HG03045 (cell line): ENCODE data around the gene ADCY10.

Experiments
- ATAC-seq: cut with Tn5 transposase; IDR thresholded peaks from one replicate; pipeline ENCODE4 v1.9.1; 2021; ENCODE audit warnings: mild to moderate bottlenecking, moderate library complexity; ENCODE audit not compliant: unreplicated experiment

Gene ADCY10

DNA sequence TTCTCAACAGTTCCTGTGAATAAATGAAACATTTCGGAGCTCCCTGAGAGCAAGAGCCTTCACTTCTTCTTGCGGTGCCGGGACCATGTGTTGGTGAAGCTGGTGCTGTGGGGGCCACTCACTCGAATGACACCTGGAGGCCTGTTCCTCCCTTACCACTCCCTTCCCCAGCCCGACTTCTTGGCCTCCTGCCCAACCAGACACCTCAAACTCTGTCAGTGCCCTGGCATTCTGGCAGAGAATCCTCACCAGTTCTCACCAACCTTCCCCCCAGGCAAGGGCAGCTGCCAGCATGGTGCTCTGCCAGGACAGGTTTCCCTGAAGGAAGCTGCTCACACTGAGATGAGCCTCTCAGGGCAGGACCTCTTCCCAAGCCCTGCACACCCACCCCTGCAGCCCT is 123.8 kb downstream of the ADCY10 start:
- ATAC-seq: no peak

- no peak for ATAC-seq
Observed at GRCh38 chr1:167789501-167789900, 124.4 kb downstream of the ADCY10 start.

- ATAC-seq: no peak
Observed at GRCh38 chr1:167786502-167786901, 127.4 kb downstream of the ADCY10 start.

- ATAC-seq: no peak
Observed at GRCh38 chr1:167784876-167785550, 128.9 kb downstream of the ADCY10 start.

DNA sequence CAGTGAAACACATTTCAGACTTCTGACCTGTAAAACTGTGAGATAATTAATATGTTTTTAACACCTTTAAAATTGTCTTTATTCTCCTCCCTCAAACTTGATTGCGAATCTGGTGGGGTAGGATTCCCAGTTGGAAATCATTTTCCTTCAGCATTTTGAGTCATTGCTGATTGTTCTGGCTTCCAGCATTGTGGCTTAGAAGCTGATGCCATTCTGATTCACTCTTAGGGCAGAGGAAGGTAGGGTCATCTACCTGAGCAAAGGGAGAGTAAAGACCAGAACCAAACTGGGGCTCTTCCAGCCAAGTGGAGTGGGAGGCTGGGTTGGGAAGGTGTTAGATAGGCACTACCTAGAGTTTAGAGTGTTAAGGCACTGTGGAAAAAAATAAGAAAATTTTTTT is 131.0 kb downstream of the ADCY10 start:
- no peak for ATAC-seq

- ATAC-seq: no peak
Observed at GRCh38 chr1:167781558-167781957, 132.4 kb downstream of the ADCY10 start.

- no peak for ATAC-seq
Observed at GRCh38 chr1:167777269-167777650, 136.7 kb downstream of the ADCY10 start.

DNA sequence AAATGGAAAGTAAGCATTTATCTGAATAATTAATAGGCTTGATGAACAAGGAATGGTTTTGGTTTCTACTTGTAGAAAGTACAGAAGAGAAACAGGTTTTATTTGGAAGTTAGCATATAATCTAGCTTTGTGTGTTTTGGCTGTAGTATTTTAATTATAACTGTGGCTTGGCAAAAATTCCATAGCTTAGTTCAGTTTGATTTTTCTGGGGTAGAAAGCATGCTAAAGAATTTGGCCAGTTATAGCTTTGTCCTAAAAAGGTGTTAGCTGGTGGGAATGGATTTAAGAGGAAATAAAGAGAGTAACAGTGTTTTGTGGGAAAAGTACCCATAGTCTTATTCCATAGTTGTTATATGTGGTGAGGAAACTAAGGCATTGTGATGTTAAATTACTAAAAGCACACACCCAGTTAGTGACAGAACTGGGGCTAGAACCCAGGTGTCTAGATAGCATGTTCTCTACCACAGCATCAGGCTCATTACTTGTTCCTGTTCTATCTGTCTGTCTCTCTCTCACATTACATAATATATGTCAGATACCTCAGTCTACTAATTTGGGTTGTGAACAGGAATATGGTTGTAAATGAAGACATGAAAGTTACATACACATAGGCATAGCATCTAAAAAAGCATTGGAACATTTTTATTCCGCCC is 137.2 kb downstream of the ADCY10 start:
- no peak for ATAC-seq

DNA sequence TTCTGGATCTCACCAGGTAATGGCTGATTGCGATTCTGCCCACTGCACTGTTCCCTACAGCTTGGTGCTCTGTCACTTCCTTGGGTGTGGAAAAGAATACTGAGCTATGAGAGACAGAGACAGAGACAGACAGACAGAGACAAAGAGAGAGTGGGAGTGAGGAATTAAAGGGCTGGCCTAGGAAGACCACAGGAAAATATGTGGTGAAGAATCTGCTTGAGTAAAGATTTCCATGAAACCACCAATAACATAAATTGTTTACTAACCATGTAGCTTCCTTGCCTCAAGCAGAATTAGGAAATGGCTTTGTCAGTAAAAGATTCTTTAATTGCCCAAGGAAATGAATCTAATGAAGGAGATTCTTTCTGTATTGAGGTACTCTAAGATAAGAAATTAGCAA is 137.8 kb downstream of the ADCY10 start:
- ATAC-seq: no peak

- ATAC-seq: no peak
Observed at GRCh38 chr1:167775178-167775577, 138.8 kb downstream of the ADCY10 start.

DNA sequence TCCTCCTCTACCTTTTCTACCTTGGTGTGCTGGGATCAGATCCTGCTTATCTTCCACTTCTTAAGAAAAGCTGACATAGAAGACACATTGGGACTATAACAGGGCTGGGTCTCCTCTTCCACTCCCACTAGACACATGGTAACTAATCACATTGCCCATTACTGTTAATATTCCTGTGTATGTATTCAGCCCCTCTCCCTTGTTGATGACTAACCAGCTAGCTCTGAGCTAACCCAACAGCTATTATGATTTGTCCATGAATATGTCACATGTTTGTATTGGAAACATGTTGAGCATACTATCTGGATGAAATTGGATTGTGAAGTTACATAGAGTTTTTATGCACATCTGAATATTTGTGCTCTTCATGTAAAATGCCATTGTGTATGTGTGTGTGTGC is 139.2 kb downstream of the ADCY10 start:
- no peak for ATAC-seq

DNA sequence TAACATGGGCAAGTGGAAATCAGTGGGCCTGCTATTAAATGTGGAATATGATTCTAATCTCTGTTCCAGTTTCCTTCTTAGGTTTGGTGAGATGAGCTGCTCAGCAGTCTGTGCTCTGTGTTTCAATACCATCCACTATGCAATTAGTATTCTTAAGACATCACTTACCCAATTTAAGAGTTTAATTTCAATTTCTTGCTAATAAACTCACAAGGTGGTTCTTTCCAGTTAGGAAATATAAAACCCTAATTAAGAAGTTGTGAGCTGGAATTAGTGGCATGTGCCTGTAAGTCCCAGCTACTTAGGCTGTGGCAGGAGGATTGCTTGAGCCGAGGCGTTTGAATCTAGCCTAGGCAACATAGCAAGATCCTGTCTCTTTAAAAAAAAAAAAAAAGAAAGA is 140.4 kb downstream of the ADCY10 start:
- ATAC-seq: no peak

DNA sequence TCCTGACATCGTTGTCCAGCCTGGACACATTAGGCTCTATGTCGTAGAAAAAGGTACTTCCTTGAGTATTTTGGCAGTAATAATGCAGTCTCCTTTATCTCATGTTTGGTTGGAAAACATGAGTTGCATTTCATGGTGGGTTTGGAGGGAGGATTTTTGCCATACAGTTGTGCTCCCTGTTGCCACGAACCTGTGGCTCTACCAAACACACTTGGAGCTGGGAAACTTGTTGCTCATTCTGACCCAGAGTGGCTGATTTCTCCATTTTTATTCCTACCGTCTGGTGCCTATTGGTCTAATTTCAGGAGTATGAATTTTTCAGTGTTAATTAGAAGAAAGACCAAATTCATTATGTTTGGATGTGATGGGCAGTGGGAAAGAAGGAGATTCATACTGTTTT is 141.5 kb downstream of the ADCY10 start:
- ATAC-seq: no peak

GRCh38 chr1:167770127-167770526 is 143.8 kb downstream of the ADCY10 start:
- ATAC-seq: no peak

DNA sequence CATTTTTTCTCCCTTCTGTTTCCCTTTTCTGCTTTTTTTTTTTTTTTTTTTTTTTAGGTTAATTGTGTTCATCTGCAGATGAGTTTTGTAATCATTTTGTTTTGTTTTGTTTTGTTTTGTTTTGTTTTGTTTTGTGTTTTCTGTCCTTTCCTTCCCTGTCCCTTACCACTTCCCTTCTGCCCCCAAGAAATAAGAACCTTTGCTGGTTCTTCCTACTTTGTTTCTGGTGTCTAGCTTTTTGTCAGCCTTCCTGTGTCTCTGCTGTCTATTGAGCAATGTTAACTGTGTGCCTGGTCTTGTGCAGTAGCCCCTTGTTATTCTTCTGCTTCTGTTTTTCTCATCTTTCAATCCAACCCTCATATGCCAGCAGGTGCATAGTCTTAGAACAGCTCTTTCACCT is 146.2 kb downstream of the ADCY10 start:
- no peak for ATAC-seq

GRCh38 chr1:167766538-167766937 is 147.4 kb downstream of the ADCY10 start:
- no peak for ATAC-seq

GRCh38 chr1:167765496-167765895 is 148.4 kb downstream of the ADCY10 start:
- ATAC-seq: no peak

- no peak for ATAC-seq
Observed at GRCh38 chr1:167764458-167765330, 149.2 kb downstream of the ADCY10 start.

DNA sequence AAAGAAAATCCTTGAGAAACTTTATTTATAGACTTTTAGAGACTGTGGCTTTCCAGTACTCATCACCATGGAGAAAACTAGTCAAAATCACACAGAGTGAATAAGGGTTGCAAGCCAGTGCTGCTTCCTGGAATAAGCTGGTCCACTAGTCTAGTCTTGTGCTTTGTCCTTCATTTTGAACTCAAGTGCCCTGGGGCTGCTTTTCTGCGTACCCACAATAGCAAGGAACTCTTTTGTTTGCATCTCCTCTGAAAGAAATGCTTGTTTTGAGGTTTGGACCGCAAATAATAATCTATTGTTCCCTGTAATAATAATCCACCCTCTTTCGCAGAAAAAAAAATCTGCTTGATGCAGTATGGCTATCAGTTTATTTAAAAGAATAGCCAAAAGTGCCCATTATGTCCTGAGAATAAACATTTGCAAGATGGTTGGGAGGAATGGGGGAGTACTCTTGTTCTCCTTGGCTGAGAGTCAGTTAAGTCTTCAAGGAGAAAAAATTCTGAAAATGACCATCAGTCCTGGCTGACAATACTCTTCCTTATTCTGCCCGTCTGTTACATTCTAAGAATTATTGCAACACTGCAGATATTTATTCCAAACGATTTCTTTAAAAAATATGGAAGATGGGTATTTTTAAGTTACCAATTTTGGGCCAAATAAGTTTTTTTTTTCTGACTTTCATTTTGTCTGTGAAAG is 150.3 kb downstream of the ADCY10 start:
- ATAC-seq: no peak

- ATAC-seq: no peak
Observed at GRCh38 chr1:167762061-167762746, 151.7 kb downstream of the ADCY10 start.

- ATAC-seq: no peak
Observed at GRCh38 chr1:167761400-167761799, 152.5 kb downstream of the ADCY10 start.
